Transverse colon (tissue), 4 donors: ENCODE results near the gene CHGA. TPM values are rescaled to one million over a fixed set of nuclear protein-coding genes. Genes with fewer than 3 reads are reported as not detected.
A peak's percentile ranks its signal among the peaks of the same experiment; 100 is the strongest.

Experiments
- DNase-seq: peaks from one replicate; pipeline ENCODE4 v3.0.0-alpha.2; 2019
- H3K27ac ChIP-seq, 4 donors: fragments of 200-600 bp; sonication (generic); 2 replicates each; pipeline ENCODE4 v1.5.1; 2016 to 2018; ENCODE audit warnings: inconsistent platforms in 4 of 4
- H3K27me3 ChIP-seq: fragments of 200-600 bp; sonication (generic); 2 replicates; pipeline ENCODE4 v1.5.1; 2017; ENCODE audit warnings: inconsistent platforms
- H3K36me3 ChIP-seq, 4 donors: fragments of 200-600 bp; sonication (generic); 2 replicates each; pipeline ENCODE4 v1.5.1; 2017 to 2019; ENCODE audit warnings: inconsistent platforms in 4 of 4
- H3K4me1 ChIP-seq, 4 donors: fragments of 200-600 bp; sonication (generic); 2 replicates each; pipeline ENCODE4 v1.5.1; 2017 to 2020; ENCODE audit warnings: inconsistent platforms in 4 of 4
- H3K4me3 ChIP-seq, 4 donors: fragments of 200-600 bp; sonication (generic); 1 replicate in 1 of 4; 2 replicates in 3 of 4; pipeline versions ENCODE4 v1.5.1 to v1.6.1; 2017 to 2019; ENCODE audit warnings: inconsistent platforms in 4 of 4
- H3K9me3 ChIP-seq, 2 donors: fragments of 200-600 bp; sonication (generic); 2 replicates each; pipeline ENCODE4 v1.5.1; 2017 to 2019; ENCODE audit warnings: inconsistent platforms in 2 of 2
- CTCF ChIP-seq, 5 experiments: fragments of 200-600 bp in 3 of 5; fragments of 450-650 bp in 2 of 5; sonication (generic) in 3 of 5; IDR thresholded peaks; 1 replicate in 2 of 5; 2 replicates in 3 of 5; pipeline ENCODE4 v1.5.1; 2016 to 2017; ENCODE audit warnings: antibody characterized with exemption in 5 of 5, inconsistent platforms in 3 of 5, mild to moderate bottlenecking in 2 of 5, moderate library complexity in 1 of 5
- EP300 ChIP-seq: sonication (generic); formaldehyde crosslinking; IDR thresholded peaks from one replicate; pipeline ENCODE4 v1.6.1; 2017; ENCODE audit warnings: antibody characterized with exemption, low read depth
- POLR2A ChIP-seq: fragments of 450-650 bp; IDR thresholded peaks from one replicate; pipeline ENCODE4 v1.6.1; 2016; ENCODE audit warnings: antibody characterized with exemption, mild to moderate bottlenecking, moderate library complexity
- POLR2AphosphoS5 ChIP-seq, 3 donors: sonication (generic); formaldehyde crosslinking; IDR thresholded peaks; one replicate each; pipeline ENCODE4 v1.6.1; 2016; ENCODE audit warnings: antibody characterized with exemption in 3 of 3
- WGBS, 2 donors: methylation state at CpG; one replicate each; pipeline ENCODE4 v1.1.5; 2018; ENCODE audit warnings: low coverage in 1 of 2; 5-methylcytosine and 5-hydroxymethylcytosine counted together
- in situ Hi-C, 4 donors: fragments of 200-750 bp; cut with MboI; loops; one replicate each; pipeline versions ENCODE4 v1.15.0 to v1.15.1; 2017; ENCODE audit warnings: low sequenced_read_pairs in 3 of 4, low pct_ligation_motif_present in 1 of 4, low pct_unique_long_range_greater_than_20kb in 1 of 4
- intact Hi-C: fragments of 100-400 bp; cut with DNase I; formaldehyde crosslinking; loops from one replicate; pipeline ENCODE4 v1.15.1; 2023; ENCODE audit warnings: low total_unique reads
- total RNA-seq, 4 donors: library from RNA; depleted of rRNA; stranded (reverse); fragments of >200 nt; gene quantifications; one replicate each; pipeline ENCODE4 v1.1.0, GENCODE V29; 2016

Gene CHGA
- total RNA-seq, 4 donors from 2014 or later = 9.2 to 215 (median 40.7) TPM

- no peaks in the 10 kb centered on the region for H3K9me3 ChIP-seq
- DNase-seq = no peak
- H3K27me3 ChIP-seq = no peaks in the 10 kb centered on the region
- H3K36me3 ChIP-seq = no peaks in the 10 kb centered on the region
- TF ChIP-seq POLR2AphosphoS5 (IDR thresholded peaks at IDR 0.05) (no peak), CTCF (IDR thresholded peaks at IDR 0.05) (no peak), POLR2A (no peak)
- H3K4me3 ChIP-seq = no peak overlapping the region
- peak overlapping the region in 3 of 4 donors; percentile 67 to 70 (median 69) for H3K27ac ChIP-seq
- in situ Hi-C loops = no loop called here
- intact Hi-C loops = no loop called here
- WGBS, 2 donors = 45 to 79% methylated on average over 1 of the region's 1 CpG
- peaks cover 14 to 24% (median 22%) of the 10 kb centered on the region in 4 donors for H3K4me1 ChIP-seq
Observed at GRCh38 chr14:92965281-92965680, 42.3 kb downstream of the CHGA start.

- 87 to 92% methylated on average over 2 of the region's 2 CpGs for WGBS, 2 donors
- in situ Hi-C loops = no loop called here
- intact Hi-C loops = no loop called here
- Histone ChIP-seq H3K27ac (no peak overlapping the region), H3K4me3 (no peak overlapping the region), H3K4me1 (peaks cover 17 to 29% (median 24%) of the 10 kb centered on the region in 4 donors), H3K27me3 (no peaks in the 10 kb centered on the region), H3K9me3 (no peaks in the 10 kb centered on the region), H3K36me3 (no peaks in the 10 kb centered on the region)
- TF ChIP-seq EP300 (no peak), POLR2A (no peak), CTCF (IDR thresholded peaks at IDR 0.05) (no peak), POLR2AphosphoS5 (IDR thresholded peaks at IDR 0.05) (no peak)
- no peak for DNase-seq
Observed at GRCh38 chr14:92967346-92967926, 44.5 kb downstream of the CHGA start.

GRCh38 chr14:92968291-92969020 is 45.5 kb downstream of the CHGA start:
- intact Hi-C loops = no loop called here
- Histone ChIP-seq H3K4me3 (no peak overlapping the region), H3K4me1 (peaks cover 20 to 30% (median 26%) of the 10 kb centered on the region in 4 donors), H3K9me3 (no peaks in the 10 kb centered on the region), H3K27ac (no peak overlapping the region), H3K27me3 (no peaks in the 10 kb centered on the region), H3K36me3 (no peaks in the 10 kb centered on the region)
- TF ChIP-seq POLR2AphosphoS5 (IDR thresholded peaks at IDR 0.05) (no peak), POLR2A (no peak), CTCF (IDR thresholded peaks at IDR 0.05) (no peak), EP300 (no peak)
- DNase-seq = no peak
- 90 to 95% methylated on average over 2 to 14 of the region's 14 CpGs for WGBS, 2 donors
- in situ Hi-C loops = no loop called here

GRCh38 chr14:92969430-92969829 is 46.5 kb downstream of the CHGA start:
- 80 to 87% methylated on average over 1 to 4 of the region's 10 CpGs for WGBS, 2 donors
- DNase-seq = no peak
- in situ Hi-C loops = no loop called here
- no peak for TF ChIP-seq POLR2AphosphoS5 (IDR thresholded peaks at IDR 0.05)
- TF ChIP-seq EP300 = no peak
- no peak for TF ChIP-seq CTCF (IDR thresholded peaks at IDR 0.05)
- TF ChIP-seq POLR2A = no peak
- intact Hi-C loops = no loop called here
- no peak overlapping the region for H3K27ac ChIP-seq
- H3K27me3 ChIP-seq = no peaks in the 10 kb centered on the region
- H3K4me1 ChIP-seq = peaks cover 10 to 24% (median 18%) of the 10 kb centered on the region in 4 donors
- no peak overlapping the region for H3K4me3 ChIP-seq
- no peaks in the 10 kb centered on the region for H3K36me3 ChIP-seq
- H3K9me3 ChIP-seq = no peaks in the 10 kb centered on the region
